ENCODE data around the gene RBM10. TPM values are rescaled to one million over a fixed set of nuclear protein-coding genes. Genes with fewer than 3 reads are reported as not detected.

The RBM10 gene
- polyA plus RNA-seq, 1 donor = 39.5 TPM

- Histone ChIP-seq H3K36me3 (ENCODE audit: control insufficient read depth, insufficient read depth, low read length) (peaks cover 4% of the 10 kb centered on the region), H3K27ac (ENCODE audit: low read length) (no peak overlapping the region), H3K4me1 (ENCODE audit: control insufficient read depth, insufficient read depth, low read length) (peaks cover 4% of the 10 kb centered on the region), H3K9me3 (ENCODE audit: control insufficient read depth, low read depth, low read length) (no peaks in the 10 kb centered on the region), H3K4me3 (ENCODE audit: low read length) (no peak overlapping the region), H3K27me3 (ENCODE audit: control insufficient read depth, insufficient read depth, low read length) (no peaks in the 10 kb centered on the region)
- no peak for DNase-seq
- WGBS (ENCODE audit: insufficient coverage, low lambda C conversion rate) = no CpG with 5 or more reads among the region's 2 CpGs
These were observed 3.9 kb downstream of the RBM10 start for GRCh38 chrX:47148946-47149345.

- Histone ChIP-seq H3K36me3 (ENCODE audit: control insufficient read depth, insufficient read depth, low read length) (peaks cover 9% of the 10 kb centered on the region), H3K27ac (ENCODE audit: low read length) (no peak overlapping the region), H3K4me1 (ENCODE audit: control insufficient read depth, insufficient read depth, low read length) (peaks cover 3% of the 10 kb centered on the region), H3K9me3 (ENCODE audit: control insufficient read depth, low read depth, low read length) (no peaks in the 10 kb centered on the region), H3K4me3 (ENCODE audit: low read length) (no peak overlapping the region), H3K27me3 (ENCODE audit: control insufficient read depth, insufficient read depth, low read length) (no peaks in the 10 kb centered on the region)
- DNase-seq = no peak
These were observed 6.4 kb downstream of the RBM10 start for GRCh38 chrX:47151435-47151834.

GRCh38 chrX:47156611-47157520, 11.8 kb downstream of the RBM10 start:
- Histone ChIP-seq H3K36me3 (ENCODE audit: control insufficient read depth, insufficient read depth, low read length) (peaks cover 15% of the 10 kb centered on the region), H3K9me3 (ENCODE audit: control insufficient read depth, low read depth, low read length) (no peaks in the 10 kb centered on the region), H3K27me3 (ENCODE audit: control insufficient read depth, insufficient read depth, low read length) (no peaks in the 10 kb centered on the region), H3K4me3 (ENCODE audit: low read length) (no peak overlapping the region), H3K4me1 (ENCODE audit: control insufficient read depth, insufficient read depth, low read length) (no peaks in the 10 kb centered on the region), H3K27ac (ENCODE audit: low read length) (no peak overlapping the region)
- WGBS (ENCODE audit: insufficient coverage, low lambda C conversion rate) = no CpG with 5 or more reads among the region's 26 CpGs
- DNase-seq = no peak

GRCh38 chrX:47158131-47158530, 13.1 kb downstream of the RBM10 start:
- no peak for DNase-seq
- Histone ChIP-seq H3K27me3 (ENCODE audit: control insufficient read depth, insufficient read depth, low read length) (no peaks in the 10 kb centered on the region), H3K4me3 (ENCODE audit: low read length) (no peak overlapping the region), H3K9me3 (ENCODE audit: control insufficient read depth, low read depth, low read length) (no peaks in the 10 kb centered on the region), H3K36me3 (ENCODE audit: control insufficient read depth, insufficient read depth, low read length) (peaks cover 15% of the 10 kb centered on the region), H3K27ac (ENCODE audit: low read length) (no peak overlapping the region), H3K4me1 (ENCODE audit: control insufficient read depth, insufficient read depth, low read length) (no peaks in the 10 kb centered on the region)
- no CpG with 5 or more reads among the region's 16 CpGs for WGBS (ENCODE audit: insufficient coverage, low lambda C conversion rate)

GRCh38 chrX:47158781-47159180, 13.8 kb downstream of the RBM10 start:
- H3K4me3 ChIP-seq (ENCODE audit: low read length) = no peak overlapping the region
- no peaks in the 10 kb centered on the region for H3K9me3 ChIP-seq (ENCODE audit: control insufficient read depth, low read depth, low read length)
- no peaks in the 10 kb centered on the region for H3K4me1 ChIP-seq (ENCODE audit: control insufficient read depth, insufficient read depth, low read length)
- no peak overlapping the region for H3K27ac ChIP-seq (ENCODE audit: low read length)
- no CpG with 5 or more reads among the region's 5 CpGs for WGBS (ENCODE audit: insufficient coverage, low lambda C conversion rate)
- H3K36me3 ChIP-seq (ENCODE audit: control insufficient read depth, insufficient read depth, low read length) = peaks cover 15% of the 10 kb centered on the region
- no peaks in the 10 kb centered on the region for H3K27me3 ChIP-seq (ENCODE audit: control insufficient read depth, insufficient read depth, low read length)
- no peak for DNase-seq

GRCh38 chrX:47160781-47161180, 15.8 kb downstream of the RBM10 start:
- Histone ChIP-seq H3K4me1 (ENCODE audit: control insufficient read depth, insufficient read depth, low read length) (no peaks in the 10 kb centered on the region), H3K4me3 (ENCODE audit: low read length) (no peak overlapping the region), H3K36me3 (ENCODE audit: control insufficient read depth, insufficient read depth, low read length) (peaks cover 11% of the 10 kb centered on the region), H3K27ac (ENCODE audit: low read length) (no peak overlapping the region), H3K9me3 (ENCODE audit: control insufficient read depth, low read depth, low read length) (no peaks in the 10 kb centered on the region), H3K27me3 (ENCODE audit: control insufficient read depth, insufficient read depth, low read length) (no peaks in the 10 kb centered on the region)
- DNase-seq = no peak
- WGBS (ENCODE audit: insufficient coverage, low lambda C conversion rate) = 100% methylated on average over 1 of the region's 4 CpGs

- no CpG with 5 or more reads among the region's 5 CpGs for WGBS (ENCODE audit: insufficient coverage, low lambda C conversion rate)
- no peak for DNase-seq
- Histone ChIP-seq H3K36me3 (ENCODE audit: control insufficient read depth, insufficient read depth, low read length) (no peaks in the 10 kb centered on the region), H3K4me3 (ENCODE audit: low read length) (no peak overlapping the region), H3K9me3 (ENCODE audit: control insufficient read depth, low read depth, low read length) (no peaks in the 10 kb centered on the region), H3K27ac (ENCODE audit: low read length) (no peak overlapping the region), H3K4me1 (ENCODE audit: control insufficient read depth, insufficient read depth, low read length) (no peaks in the 10 kb centered on the region), H3K27me3 (ENCODE audit: control insufficient read depth, insufficient read depth, low read length) (no peaks in the 10 kb centered on the region)
These were observed 18.0 kb downstream of the RBM10 start for GRCh38 chrX:47162927-47163583.

GRCh38 chrX:47164420-47164819, 19.4 kb downstream of the RBM10 start:
- Histone ChIP-seq H3K27me3 (ENCODE audit: control insufficient read depth, insufficient read depth, low read length) (no peaks in the 10 kb centered on the region), H3K36me3 (ENCODE audit: control insufficient read depth, insufficient read depth, low read length) (peaks cover 9% of the 10 kb centered on the region), H3K4me1 (ENCODE audit: control insufficient read depth, insufficient read depth, low read length) (no peaks in the 10 kb centered on the region), H3K27ac (ENCODE audit: low read length) (no peak overlapping the region), H3K9me3 (ENCODE audit: control insufficient read depth, low read depth, low read length) (no peaks in the 10 kb centered on the region), H3K4me3 (ENCODE audit: low read length) (no peak overlapping the region)
- no peak for DNase-seq
- no CpG with 5 or more reads among the region's 3 CpGs for WGBS (ENCODE audit: insufficient coverage, low lambda C conversion rate)

- no peak for DNase-seq
- WGBS (ENCODE audit: insufficient coverage, low lambda C conversion rate) = no CpG with 5 or more reads among the region's 5 CpGs
- Histone ChIP-seq H3K27ac (ENCODE audit: low read length) (no peak overlapping the region), H3K4me1 (ENCODE audit: control insufficient read depth, insufficient read depth, low read length) (no peaks in the 10 kb centered on the region), H3K4me3 (ENCODE audit: low read length) (no peak overlapping the region), H3K36me3 (ENCODE audit: control insufficient read depth, insufficient read depth, low read length) (peaks cover 24% of the 10 kb centered on the region), H3K27me3 (ENCODE audit: control insufficient read depth, insufficient read depth, low read length) (no peaks in the 10 kb centered on the region), H3K9me3 (ENCODE audit: control insufficient read depth, low read depth, low read length) (no peaks in the 10 kb centered on the region)
These were observed 21.1 kb downstream of the RBM10 start for GRCh38 chrX:47166126-47166525.

GRCh38 chrX:47168495-47169073, 23.6 kb downstream of the RBM10 start:
- Histone ChIP-seq H3K27ac (ENCODE audit: low read length) (no peak overlapping the region), H3K36me3 (ENCODE audit: control insufficient read depth, insufficient read depth, low read length) (peaks cover 46% of the 10 kb centered on the region), H3K9me3 (ENCODE audit: control insufficient read depth, low read depth, low read length) (no peaks in the 10 kb centered on the region), H3K4me1 (ENCODE audit: control insufficient read depth, insufficient read depth, low read length) (no peaks in the 10 kb centered on the region), H3K4me3 (ENCODE audit: low read length) (no peak overlapping the region), H3K27me3 (ENCODE audit: control insufficient read depth, insufficient read depth, low read length) (no peaks in the 10 kb centered on the region)
- DNase-seq = no peak
- 100% methylated on average over 1 of the region's 6 CpGs for WGBS (ENCODE audit: insufficient coverage, low lambda C conversion rate)
